ENCODE results near the gene ATG4D. TPM values are rescaled to one million over a fixed set of nuclear protein-coding genes. Genes with fewer than 3 reads are reported as not detected.
"Not testable (repeated sequence)": the region's sequence is repeated elsewhere in the genome, so short reads cannot be mapped to it uniquely, and the experiment has no call there.

ATG4D gene
- total RNA-seq, 1 donor = 6.3 TPM

DNA sequence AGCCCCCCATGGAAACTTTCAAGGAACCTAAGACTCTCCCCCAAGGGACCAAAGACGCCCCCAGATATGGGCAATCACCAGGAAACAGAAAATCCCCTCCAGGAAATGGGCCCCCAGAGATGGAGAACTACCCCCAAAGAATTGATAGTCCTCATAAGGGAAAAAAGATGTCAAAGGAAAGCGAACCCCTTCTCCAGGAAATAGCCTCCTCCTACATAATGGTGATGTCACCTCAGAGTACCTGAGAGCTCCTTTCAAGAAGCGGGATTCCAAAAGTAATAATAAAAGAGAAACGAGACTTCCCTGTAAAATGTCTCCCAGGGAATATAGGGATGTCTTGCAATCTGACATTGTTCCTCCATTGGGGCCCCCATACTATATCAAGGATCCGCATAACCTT is 24.0 kb downstream of the ATG4D start:
- DNase-seq (ENCODE audit: low read depth) = no peak
- TF ChIP-seq, protein P1, sequence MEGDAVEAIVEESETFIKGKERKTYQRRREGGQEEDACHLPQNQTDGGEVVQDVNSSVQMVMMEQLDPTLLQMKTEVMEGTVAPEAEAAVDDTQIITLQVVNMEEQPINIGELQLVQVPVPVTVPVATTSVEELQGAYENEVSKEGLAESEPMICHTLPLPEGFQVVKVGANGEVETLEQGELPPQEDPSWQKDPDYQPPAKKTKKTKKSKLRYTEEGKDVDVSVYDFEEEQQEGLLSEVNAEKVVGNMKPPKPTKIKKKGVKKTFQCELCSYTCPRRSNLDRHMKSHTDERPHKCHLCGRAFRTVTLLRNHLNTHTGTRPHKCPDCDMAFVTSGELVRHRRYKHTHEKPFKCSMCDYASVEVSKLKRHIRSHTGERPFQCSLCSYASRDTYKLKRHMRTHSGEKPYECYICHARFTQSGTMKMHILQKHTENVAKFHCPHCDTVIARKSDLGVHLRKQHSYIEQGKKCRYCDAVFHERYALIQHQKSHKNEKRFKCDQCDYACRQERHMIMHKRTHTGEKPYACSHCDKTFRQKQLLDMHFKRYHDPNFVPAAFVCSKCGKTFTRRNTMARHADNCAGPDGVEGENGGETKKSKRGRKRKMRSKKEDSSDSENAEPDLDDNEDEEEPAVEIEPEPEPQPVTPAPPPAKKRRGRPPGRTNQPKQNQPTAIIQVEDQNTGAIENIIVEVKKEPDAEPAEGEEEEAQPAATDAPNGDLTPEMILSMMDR (IDR thresholded peaks at IDR 0.05; ENCODE audit: insufficient read depth, low read length) = no peak
- H3K4me3 ChIP-seq (ENCODE audit: low read depth, low read length) = peak overlapping the region; percentile 74

DNA sequence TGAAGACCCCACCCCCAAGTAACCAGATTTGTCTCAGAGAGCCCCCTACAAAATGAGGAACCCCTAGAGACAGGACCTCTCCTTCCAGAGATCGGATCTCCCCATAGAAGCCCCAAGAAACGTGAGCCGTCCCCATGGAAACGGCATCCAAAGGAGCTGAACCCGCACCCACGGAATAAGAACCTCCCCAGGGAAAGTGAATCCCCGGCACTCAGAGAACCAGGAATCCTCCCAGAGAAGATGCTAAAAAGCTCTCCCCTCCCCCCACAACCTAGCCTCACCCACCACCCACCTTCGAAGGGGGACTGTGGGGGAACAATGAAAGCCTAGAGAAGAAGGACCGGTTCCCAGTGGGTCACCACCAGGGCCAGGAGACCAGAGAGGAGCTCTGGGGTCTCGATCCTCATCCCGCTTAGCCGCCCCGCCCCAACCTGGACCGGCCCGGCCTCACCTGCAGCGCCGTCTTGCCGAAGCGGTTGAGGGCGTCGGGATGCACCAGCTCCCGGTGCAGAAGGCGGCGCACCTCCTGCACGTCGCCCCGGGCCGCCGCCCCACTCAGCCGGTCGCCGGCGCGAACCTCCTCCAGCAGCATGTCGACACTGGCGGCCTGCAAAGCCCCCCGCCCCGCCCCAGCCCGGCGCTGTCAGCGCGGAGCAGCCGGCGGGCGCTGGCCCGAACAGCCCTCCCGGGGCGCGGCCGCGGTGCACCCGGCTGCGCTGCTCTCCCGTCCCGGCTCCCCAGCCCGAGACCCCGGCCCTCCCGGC is 24.5 kb downstream of the ATG4D start:
- no peak for DNase-seq (ENCODE audit: low read depth)
- TF ChIP-seq, protein P1 (IDR thresholded peaks at IDR 0.05; ENCODE audit: insufficient read depth, low read length) = no peak
- peak overlapping the region; percentile 74 for H3K4me3 ChIP-seq (ENCODE audit: low read depth, low read length)

DNA sequence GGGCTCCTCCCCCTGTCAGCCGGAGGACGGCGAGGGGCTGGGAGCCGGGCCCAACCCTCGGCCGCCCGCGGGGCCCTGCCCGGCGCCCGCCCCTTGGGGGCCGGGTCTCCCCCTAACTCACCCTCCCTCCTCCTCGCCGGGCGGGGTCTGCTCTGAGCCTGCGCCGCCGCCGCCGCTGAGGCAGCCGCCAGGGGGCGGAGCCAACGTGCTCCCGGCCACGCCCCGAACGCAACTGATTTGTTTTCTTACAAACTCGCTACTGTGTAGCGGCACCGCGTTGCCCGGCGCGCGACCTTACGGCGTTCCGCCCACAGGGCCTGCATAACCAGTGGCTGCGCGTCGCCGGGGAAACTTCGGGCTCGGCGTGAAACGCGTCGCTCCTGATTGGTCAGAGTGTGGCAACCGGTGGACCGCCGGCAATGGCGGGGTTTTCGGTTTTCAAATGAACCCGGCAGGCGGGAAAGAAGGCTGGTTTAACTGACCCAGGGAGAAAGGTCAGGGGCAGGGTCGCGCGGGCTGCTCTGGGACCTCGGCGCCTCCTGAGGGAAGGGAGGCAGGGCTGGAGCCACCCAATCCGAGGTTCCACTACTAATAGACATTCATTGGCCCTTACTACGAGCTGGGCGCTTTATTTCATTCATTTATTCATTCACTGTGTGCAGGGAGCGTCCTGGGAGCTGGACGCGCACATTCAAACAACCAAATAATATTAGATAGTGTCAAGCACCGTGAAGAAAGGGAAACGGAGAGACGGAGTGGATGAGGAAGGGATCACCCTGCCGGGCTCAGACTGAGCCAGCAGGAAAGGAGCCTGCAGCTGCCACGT is 25.3 kb downstream of the ATG4D start, which contains the start of gene CDKN2D:
Gene CDKN2D, minus strand, starts transcription at position 154 of the 826 bp plus-strand sequence. CDS start 326 bp downstream, outside the sequence.
- TF ChIP-seq, protein P1 (IDR thresholded peaks at IDR 0.05; ENCODE audit: insufficient read depth, low read length) = no peak
- H3K4me3 ChIP-seq (ENCODE audit: low read depth, low read length) = peak within 1 kb of the TSS; percentile 74
- peak; percentile 99 for DNase-seq (ENCODE audit: low read depth)

DNA sequence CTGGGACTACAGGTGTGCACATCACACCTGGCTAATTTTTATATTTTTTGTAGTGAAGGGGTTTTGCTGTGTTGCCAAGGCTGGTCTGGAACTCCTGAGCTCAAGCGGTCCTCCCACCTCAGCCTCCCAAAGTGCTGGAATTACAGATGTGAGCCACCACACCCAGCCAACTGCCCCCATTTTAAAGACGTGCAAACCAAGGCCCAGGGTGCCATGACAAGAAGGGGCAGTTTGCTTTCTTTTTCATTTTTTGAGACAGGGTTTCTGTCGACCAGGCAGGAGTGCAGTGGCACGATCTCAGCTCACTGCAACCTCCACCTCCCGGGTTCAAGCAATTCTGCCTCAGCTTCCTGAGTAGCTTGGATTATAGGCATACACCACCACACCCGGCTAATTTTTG is 30.1 kb downstream of the ATG4D start:
- not testable (repeated sequence) for H3K4me3 ChIP-seq (ENCODE audit: low read depth, low read length); DNase-seq (ENCODE audit: low read depth)

DNA sequence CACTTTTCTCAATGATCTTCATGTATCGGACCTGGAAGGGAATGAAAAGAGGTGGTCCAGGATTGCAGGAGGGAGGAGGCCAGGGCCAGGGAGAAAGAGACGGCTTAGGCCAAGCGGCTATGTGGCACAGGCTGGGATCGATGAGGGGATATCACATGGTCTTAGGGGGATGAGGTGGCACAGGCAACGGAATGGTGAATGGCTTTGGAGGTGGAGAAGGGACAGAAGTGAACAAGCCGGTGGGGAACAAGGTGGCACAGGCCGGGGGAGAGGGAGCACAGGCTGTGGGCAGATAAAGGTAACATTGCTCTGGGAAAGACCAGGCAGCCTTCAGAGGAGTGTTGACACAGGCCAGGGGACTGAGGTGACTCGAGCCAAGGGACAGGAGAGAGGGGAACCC is 30.8 kb downstream of the ATG4D start:
- H3K4me3 ChIP-seq (ENCODE audit: low read depth, low read length) = no peak overlapping the region
- DNase-seq (ENCODE audit: low read depth) = no peak
- TF ChIP-seq, protein P1 (IDR thresholded peaks at IDR 0.05; ENCODE audit: insufficient read depth, low read length) = no peak

DNA sequence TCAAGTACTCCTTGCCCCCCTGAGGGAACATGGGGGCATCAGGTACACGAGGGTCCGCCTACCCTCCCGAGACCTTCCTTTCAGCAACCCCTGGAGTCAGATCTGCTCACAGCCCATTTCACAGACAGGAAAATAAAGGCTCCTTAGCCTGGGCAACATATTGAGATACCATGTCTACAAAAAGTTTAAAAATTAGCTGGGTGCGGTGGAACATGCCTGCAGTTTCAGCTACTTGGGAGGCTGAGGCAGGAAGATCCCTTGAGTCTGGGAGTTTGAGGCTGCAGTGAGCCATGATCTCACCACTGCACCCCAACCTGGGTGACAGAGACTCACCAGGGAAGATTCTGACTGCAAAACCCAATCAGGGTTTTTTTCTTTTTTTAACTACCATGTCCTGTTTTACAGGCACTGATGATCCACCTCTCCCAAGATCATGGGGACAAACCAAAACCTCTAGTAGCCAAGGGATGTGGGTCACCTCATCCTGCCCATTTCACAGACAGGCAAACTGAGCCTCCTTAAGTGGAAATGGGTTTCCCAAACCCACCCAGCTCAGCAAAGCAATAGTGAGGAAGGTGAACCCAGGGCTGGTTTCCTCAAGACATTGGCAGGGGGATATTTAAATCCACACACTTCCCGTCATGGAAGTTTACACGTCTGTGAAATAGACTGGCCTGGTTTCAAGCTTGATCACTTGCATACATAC is 31.5 kb downstream of the ATG4D start:
- TF ChIP-seq, protein P1 (IDR thresholded peaks at IDR 0.05; ENCODE audit: insufficient read depth, low read length) = no peak
- H3K4me3 ChIP-seq (ENCODE audit: low read depth, low read length) = no peak overlapping the region
- no peak for DNase-seq (ENCODE audit: low read depth)

DNA sequence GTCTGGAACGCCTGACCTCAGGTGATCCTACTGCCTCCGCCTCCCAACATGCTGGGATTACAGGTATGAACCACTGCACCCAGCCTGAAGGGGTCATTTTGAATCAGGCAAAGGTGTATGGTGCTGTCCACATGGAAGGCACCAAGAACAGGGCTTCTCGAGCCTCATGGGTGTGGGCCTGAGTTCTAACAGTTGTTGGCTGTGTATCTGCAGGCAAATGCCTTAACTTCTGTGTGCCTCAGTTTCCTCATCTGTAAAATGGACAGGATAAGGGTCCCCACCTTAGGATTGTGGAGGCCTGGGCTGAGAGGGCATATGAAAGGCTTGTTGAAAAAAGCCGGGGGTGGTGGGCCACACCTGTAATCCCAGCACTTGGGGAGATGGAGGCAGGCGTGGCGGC is 34.2 kb downstream of the ATG4D start:
- no peak for DNase-seq (ENCODE audit: low read depth)
- TF ChIP-seq, protein P1 (IDR thresholded peaks at IDR 0.05; ENCODE audit: insufficient read depth, low read length) = no peak
- no peak overlapping the region for H3K4me3 ChIP-seq (ENCODE audit: low read depth, low read length)
